Measurements from ENCODE around the gene C1orf35. TPM values are rescaled to one million over a fixed set of nuclear protein-coding genes. Genes with fewer than 3 reads are reported as not detected.

The C1orf35 gene
- total RNA-seq, 1 donor from 2014 or later = 5.6 TPM

DNA sequence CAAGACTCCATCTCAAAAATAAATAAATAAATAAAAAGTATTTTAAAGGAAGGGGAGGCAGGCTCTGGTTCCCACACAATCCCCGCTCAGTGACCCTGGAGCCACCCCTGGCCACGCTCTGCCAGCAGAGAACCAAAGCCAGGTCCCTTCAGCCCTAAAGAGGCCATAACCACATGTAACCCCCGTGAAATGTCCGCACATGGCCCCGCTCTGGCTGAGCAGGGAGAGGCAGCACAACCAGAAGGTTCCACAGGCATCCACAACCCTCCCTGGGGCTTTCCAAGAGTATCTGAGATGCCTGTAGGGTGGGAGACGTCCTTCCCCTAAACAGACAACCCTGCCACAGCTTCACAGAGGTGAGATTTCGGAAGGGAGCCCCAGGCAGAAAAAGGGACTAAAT, 22.0 kb downstream of the C1orf35 start:
- no peak for DNase-seq (ENCODE audit: low spot score)

DNA sequence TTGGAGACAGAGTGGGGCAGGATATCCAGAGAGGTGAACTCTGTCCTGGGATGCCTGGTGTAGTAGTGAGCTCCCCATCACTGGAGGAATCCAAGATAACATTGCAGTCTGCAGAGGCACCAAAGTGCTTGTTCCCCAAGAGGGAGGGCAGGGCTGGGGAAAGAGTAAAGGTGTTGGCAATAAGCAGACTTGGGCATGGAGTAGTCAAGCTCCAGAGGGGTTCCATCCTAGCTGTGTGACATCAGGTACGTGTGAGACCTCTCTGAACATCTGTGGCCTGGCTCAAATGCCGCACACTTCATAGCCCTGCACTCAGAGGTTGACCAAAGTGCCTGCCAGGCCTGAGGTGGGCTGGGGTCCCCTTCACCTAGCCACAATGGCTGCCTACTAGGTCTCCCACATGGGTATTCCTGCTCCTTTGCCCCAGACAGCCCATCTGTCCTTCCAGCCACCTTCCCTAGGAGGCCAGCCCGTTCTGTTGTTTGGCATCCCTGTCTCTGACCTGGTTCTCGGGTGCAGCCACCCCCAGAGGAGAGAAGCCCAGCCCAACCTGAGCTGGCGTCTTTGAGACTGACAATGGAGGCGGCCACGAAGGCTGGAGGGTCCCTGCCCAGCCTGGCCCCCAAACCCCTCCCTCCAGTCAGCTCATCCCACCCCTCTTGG, 23.4 kb downstream of the C1orf35 start:
- peak; percentile 45 for DNase-seq (ENCODE audit: low spot score)

DNA sequence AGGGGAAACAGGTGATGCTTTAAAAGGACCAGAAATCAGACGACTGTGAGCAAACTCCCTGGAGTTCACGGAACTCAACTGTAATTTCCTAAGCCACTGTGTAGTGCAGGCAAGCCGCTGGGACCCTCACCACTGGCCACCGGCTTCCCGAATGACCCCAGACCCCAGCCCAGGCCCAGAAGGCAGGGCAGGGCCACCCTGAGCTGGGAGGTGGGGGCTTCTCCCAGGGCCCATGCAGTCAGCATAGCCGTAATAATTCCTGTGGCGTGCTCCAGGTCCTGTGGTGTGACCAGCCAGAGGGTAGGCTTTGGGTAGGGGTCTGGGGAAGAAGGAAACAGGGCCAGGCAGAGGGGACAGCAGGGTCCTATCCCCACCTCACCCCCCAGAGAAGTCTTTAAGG, 24.1 kb downstream of the C1orf35 start:
- DNase-seq (ENCODE audit: low spot score) = peak; percentile 64

DNA sequence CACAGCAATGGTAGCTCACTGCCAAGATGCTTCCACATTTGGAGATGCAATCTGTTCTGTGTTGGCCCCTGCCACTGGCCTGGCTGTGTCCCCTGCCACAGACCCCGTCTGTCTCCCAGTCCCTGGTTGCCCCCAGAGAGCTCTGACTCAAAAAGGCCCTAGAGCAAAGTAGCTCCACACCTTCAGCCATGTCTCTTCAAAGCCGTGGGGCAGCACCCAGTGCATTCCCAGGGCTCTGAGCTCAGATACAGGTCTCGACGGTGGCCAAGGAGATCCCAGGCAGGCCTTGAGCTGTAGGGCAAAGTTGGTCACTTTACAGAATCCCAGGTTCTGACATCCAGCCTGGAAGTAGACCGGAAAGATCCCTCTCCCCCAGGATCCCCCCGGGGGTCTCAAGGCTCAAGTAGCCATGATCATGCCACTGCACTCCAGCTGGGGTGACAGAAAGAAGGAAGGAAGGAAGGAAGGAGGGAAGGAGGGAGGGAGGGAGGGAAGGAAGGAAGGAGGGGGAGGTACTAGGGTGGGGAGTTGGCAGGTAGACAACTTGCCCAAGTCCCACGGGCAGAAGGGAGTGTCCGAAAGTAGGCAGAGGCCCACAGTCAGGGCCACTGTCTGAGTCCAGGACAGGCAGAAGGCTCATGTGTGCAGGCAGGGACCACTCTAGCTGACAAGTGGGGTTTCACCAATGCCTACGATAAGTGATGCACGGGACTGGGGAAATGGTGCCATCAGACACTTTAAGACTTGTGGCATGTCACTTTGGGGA, 25.4 kb downstream of the C1orf35 start:
- peak; percentile 59 for DNase-seq (ENCODE audit: low spot score)

DNA sequence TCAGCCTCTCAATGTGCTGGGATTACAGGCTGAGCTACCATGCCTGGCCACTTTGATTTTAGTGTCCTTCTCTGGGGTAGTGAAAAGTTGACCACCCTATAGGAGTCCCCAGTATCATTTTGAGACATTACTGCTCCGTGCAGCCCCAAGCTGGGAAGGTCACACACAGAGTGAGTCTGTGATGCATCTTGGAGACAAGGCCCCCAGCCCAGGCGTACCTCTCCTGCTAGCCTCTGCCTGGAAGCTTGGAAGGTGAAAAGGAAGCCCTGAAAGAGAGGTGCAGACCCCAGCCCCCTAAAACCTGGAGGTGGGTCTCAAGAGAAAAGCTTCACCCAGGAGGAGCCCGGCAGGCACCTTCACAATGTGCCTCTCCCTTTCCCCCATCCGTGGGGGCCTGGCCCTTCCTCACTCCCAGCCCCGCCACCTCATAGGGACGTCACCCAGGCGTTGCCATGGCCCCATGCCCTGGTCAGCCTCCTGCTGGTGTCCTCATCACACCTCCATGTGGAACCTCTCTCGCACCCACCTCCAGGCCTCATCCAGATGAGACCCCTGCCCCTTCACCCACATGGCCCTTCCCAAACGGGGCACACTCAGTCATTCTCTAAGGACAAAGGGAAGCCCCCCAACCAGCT, 26.2 kb downstream of the C1orf35 start:
- DNase-seq (ENCODE audit: low spot score) = peak; percentile 84

DNA sequence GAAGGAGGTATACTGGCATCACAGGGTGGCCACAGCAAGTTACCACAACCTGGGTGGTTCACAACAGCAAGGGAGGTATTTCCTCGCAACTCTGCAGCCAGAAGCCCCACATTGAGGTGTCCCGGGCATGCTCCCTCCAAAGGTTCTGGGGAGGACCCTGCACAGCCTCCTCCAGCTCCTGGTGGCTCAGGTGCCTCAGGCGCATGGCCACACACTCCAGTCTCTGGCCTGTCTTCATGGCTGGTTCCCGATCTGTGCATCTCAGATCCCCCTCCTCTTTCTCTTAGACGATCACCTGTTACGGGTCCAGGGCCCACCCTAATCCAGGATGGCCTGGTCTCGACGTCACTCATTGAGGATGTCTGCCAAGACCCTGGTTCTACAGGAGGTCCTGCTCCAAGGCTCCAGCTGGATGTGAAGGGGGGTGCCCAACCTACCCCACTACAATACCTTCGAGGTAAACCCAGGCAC, 27.3 kb downstream of the C1orf35 start:
- DNase-seq (ENCODE audit: low spot score) = peak; percentile 57

DNA sequence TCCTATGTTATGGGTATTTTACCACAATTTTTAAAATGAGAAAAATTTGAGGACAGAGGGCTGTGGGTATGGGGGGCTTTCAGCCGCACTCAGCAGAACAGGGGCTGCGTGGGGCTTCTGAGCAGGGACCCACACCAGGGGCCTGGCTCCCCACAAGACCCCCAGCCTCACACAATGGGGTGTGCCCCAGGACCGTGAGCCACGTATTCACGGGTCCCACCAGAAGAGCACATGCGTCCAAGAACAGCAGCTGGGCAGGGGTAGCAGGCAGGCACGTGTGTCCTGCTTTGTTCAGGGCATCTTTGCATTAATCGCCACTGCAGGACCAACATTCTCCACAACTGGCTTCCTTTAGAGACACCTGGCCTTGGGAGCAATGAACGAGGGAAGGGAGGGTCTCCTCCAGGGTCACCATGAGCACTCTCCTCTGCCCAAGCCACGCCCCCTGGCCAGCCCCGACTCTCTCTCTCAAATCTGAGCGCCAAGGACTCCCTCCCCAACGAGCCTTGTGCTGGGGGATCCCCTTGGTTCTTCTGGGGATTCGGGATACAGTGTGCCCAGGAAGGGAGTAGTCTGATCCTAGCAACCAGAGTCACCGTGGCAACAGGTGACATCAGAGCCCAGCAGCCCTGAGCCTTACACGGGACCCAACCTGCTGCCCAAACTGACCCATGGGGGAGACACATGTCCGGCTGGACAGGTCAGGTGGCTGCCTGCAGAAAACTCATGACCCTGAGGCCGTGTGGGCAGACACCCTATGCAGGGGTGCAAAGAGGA, 28.0 kb downstream of the C1orf35 start:
- DNase-seq (ENCODE audit: low spot score) = peak; percentile 82

DNA sequence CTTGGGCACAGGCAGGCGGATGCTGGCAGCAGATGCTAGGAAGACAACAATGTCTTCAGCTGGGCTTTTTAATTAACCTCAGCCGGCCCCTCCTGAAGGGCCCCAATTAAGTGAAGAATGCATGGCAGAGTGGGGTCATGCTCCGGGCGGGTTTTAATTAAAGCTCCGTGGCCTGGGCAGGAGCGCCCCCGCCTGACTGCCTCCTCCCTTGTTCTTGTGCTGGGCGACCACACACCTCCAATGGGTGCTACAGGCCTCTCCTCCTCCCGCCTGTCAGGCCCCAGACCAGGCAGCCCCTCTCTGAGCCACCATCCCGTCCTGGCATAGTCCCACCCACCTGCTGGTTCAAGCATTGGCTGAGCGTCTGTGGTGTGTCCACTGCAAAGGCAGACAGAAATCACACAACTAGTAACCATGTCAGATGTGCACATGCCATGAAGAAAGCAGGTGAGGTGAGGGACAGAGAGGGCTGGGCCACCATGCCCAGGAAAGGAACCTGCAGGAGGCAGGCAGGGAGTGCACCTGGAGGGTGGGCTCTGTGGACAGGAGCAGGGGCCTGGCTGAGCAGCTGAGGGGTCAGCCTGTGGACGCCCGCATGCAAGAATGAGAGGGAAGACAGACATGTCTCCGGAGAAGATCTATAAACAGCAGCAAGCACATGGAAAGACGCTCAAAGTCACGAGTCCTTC, 29.1 kb downstream of the C1orf35 start:
- DNase-seq (ENCODE audit: low spot score) = peak; percentile 82

DNA sequence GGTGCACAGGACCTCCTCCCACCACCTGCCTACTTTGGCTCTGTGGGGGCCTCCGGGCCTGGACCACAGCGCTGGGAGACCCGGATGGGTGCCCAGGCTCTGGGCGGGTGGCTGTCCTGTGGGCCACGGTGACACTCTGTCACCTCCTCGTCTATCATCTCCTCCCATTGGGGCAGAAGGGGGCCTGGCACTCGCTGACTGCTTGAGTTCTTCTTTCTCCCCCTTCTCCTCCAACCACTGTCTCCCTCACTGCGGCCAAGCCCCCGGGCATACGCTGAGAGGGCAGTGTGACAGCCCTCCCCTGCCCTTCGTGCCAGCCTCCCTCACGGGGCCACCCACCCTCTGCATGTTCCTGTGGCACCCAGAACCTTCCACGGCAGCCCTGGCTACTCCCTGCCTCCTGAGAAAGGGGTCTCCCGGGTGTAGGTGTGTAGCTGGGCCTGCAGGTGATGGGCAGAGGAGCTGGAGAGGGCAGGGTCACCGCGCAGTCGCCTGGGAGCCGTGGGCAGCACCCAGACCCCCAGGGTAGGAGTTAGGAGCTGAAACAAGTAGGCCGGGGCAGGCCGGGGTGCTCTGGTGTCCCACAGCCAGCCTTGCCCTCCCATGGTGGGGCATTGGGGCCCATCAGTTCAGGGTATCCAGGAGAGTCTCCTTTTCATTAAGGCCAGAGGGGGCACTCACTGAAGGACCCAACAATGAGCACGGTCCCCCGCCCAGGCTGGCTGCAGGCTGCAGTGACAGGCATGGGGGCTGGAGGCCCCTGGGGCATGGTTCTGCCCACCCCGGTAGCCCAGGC, 29.9 kb downstream of the C1orf35 start:
- DNase-seq (ENCODE audit: low spot score) = peak; percentile 84

DNA sequence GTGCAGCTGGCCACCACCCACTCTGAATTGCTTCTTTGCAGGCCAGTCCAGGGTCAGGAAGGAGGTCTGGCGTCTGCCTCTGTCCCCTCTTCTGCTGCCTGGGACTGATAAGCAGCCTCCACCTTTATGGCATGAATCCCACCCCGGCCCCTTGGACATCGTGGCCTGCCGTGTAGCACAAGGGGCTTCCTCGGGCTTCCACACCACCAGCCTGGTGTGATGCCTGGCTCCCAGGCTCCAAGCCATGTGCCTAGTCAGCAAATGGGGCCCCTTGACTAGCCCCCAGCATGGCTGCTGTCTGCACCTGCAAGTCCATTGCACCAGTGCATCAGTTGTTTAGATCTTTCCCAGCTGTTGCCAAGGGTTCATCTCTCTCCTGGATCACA, 30.5 kb downstream of the C1orf35 start:
- peak; percentile 67 for DNase-seq (ENCODE audit: low spot score)

DNA sequence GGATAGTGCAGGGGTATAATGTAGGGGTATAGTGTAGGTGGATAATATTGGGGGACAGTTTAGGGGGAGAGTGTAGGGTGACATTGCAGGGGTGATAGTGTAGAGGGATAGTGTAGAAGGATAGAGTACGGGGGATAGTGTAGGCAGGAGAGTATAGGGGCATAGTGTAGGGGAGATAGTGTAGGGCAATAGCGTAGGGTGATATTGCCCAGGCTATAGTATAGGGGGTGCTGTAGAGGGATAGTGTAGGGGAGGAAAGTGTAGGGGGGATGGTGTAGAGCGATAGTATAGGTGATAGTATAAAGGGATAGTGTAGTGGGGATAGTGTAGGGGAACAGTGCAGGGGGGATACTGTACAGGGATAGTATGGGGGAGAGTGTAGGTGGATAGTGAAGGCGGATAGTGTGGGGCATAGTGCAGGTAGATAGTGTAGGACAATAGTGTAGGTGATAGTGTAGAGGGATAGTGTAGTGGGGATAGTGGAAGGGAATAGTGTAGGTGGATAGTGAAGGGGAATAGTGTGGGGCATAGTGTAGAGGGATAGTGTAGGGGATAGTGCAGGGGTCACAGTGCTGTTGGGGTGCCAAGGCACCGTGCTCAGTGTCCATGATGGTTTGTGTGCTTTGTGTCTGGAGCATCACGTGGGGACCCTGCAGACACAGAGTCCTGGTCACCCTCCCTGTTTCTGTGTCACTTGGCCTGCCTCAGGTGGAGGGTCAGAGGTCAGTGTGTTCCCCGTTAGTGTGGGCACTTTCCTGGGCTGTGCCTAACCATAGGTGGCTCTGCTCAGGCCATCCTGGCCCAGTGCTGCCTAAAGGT, 31.1 kb downstream of the C1orf35 start:
- peak; percentile 71 for DNase-seq (ENCODE audit: low spot score)

DNA sequence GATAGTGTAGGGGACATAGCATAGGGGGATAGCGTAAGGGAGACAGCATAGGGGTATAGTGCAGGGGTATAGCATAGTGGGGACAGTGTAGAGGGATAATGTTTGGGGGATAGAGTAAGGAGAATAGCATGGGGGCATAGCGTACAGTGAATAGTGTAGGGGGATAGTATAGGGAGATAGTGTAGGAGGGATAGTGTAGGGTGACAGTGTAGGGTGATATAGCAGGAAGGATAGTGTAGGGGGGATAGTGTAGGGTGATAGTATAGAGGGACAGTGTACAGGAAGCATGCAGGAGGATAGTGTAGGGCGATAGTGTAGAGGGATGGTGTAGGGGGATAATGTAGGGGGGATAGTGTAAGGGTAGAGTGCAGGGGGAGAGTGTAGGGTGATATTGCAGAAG, 32.3 kb downstream of the C1orf35 start:
- DNase-seq (ENCODE audit: low spot score) = no peak

DNA sequence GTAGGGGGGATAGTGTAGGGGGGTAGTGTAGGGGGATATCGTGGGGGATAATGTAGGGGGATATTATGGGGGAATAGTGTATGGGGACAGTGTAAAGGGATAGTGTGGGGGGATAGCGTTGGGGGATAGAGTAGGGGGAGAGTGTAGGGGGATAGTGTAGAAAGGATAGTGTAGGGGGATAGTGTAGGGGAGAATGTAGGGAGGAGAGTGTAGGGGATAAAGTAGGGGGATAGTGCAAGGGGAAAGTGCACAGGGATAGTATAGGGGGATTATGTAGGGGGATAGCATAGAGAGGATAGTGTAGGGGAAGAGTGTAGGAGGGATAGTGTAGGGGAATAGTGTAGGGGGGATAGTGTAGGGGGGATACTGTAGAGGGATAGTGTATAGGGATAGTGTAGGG, 33.0 kb downstream of the C1orf35 start:
- no peak for DNase-seq (ENCODE audit: low spot score)

DNA sequence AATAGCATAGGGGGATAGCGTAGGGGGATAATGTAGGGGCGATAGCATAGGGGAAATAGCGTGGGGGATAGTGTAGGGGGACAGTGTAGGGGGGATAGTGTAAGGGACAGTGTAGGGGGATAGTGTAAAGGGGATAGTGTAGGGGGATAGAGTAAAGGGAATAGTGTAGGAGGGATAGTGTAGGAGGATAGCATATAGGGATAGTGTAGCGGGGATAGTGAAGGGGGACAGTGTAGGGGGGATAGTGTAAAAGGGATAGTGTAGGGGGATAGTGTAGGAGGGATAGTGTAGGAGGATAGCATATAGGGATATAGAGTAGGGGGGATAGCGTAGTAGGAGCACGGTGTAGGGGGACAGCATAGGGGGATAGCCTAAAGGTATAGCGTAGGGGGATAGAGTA, 34.8 kb downstream of the C1orf35 start:
- no peak for DNase-seq (ENCODE audit: low spot score)

DNA sequence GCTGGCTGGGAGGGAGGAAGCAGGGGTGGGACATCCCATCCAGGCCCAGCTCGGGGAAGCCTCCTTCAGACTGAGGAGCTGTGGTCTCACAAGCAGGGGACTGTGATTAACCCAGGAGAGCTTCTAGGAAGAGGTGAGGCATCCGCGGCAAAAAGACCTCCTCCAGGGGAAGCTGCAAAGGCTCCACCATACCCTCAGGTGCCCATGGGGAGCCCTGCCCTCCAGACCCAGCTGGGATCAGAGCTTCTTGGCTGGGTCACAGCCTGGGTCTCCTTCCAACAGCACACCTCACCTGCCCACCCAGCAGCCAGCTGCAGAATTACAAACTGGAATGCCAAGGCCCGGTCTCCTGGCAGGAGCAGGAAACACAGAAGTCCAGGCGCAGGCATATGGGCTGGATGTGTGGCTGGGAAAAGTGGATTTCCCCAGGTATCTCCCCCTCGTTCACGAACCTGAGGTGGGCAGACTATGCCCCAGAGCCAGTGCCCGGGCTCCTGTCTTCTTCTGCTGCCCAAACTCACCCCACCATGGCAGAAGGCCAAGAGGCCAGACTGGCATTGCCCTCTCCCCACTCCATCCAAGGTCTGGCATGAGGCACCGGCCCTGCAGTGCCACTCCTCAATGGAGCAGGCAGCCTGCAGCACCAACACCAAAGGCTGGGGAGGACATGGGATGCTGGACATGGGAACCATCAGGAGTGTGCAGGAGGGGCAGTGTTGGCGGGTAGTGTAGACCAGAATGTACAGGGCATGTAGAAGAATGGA, 36.1 kb downstream of the C1orf35 start:
- DNase-seq (ENCODE audit: low spot score) = peak; percentile 55

DNA sequence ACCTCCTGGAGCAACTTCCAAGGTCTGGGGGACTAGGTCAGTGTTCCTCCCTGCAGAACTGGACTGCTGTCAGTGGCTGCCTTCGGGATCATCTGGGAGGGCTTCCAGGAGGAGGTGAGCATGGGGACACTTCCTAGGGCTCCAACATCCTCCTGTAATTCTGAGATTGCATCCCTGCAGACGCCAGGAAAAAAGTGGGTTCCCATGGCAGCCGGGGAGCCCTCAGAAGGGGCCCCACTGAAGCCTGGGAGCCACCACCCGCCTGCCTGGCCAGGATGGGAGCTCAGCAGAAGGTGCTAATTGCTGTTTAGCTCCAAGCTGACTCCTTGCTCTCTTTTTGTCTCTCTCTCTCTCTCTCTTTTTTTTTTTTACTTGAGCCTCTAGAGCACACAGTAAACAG, 36.7 kb downstream of the C1orf35 start:
- DNase-seq (ENCODE audit: low spot score) = no peak

DNA sequence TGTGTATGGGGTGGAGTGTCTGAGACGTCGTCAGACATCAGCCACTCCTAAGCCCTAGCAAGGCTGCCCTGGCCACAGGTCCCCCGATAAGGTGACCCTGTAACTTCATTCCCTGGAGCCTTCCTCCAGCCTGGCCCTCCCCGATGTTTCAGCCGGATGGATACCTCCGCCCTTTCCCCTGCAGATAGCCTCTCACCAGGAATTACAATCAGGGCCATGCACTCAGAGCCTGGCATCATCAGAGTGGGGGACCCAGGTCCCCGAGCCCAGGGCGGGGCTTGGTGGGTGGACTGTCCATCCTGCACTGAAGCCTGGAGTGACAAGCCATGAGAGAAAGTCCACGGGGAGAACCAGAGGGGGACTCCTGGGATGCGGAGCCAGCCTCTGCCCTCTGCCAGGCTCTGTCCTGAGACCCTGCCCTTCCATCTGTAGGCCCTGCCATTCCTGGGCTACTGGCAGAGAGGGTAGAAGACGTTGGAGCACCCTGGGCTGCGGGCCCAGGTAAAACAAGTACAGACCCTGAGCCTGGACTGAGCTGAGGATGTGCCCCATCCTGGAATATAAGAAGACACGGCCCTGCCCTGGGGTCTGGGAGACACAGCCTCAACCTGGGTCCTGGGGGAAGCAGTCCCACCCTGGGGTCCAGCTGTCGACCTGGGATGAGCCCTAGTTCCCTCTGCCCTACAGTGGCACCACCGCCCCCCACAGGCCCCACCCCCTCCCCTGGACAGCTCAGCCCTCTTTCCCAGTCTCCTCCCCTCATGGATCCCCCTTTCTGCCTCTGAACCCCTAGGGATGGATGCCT, 37.4 kb downstream of the C1orf35 start:
- DNase-seq (ENCODE audit: low spot score) = peak; percentile 77

Measured in mesenteric fat pad (tissue), 1 donor.